ENCODE data around the gene WDFY2. TPM values are rescaled to one million over a fixed set of nuclear protein-coding genes. Genes with fewer than 3 reads are reported as not detected.

The WDFY2 gene
- total and polyA plus RNA-seq, 2 of the 13 experiments (the other 11 are each of a cell fraction or from before 2014, with no cell fraction given) = 22.6 to 27.0 TPM

DNA sequence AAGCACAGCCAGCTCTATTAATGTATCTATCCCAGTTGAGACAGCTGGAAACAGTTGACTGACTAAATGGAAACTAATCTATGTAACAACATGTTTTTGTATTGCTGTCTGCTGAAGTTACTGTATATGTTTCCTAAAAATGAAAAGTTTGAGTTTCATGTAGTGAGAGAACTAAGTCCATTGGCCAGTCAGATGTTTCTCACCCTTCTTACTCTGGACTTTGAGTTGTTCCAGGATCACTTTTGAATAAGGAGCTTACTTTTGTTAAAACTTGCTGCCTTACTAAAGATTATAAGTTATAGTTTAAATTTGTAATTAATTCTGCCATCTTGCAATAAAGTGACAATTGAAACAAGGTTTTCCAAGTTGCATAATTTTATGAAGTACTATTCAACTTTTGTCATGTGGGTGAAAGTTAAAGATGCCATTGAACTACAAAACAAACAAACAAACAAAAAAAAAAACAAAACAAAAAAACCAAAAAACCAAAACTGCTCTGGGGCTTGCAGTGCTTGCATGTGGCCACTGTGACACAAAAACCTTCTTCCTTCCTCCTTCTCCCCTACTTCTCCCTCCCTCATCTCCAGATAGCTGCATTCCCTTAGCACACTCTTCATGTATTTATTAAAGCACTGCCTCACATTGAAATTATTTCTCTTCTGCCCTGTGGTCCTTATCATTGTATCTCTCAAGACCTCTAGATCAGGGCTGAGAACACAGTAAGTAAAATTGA is 15.3 kb downstream of the WDFY2 start:
- no peak overlapping the region for H3K9ac ChIP-seq (ENCODE audit: insufficient read depth, low read depth, low read length)
- no peaks in the 10 kb centered on the region for H3K27me3 ChIP-seq (ENCODE audit: control insufficient read depth in 1 of 2, insufficient read depth in 2 of 2, low read length in 2 of 2)
- DNase-seq (ENCODE audit: low spot score) (no peak), ATAC-seq (no peak), FAIRE-seq (no peak)
- H2AFZ ChIP-seq (ENCODE audit: low read length) = no peak overlapping the region
- H3K4me3 ChIP-seq (replicated peaks in 1 of 3; ENCODE audit: insufficient read depth in 1 of 3, low read depth in 2 of 3, low read length in 3 of 3) = no peak overlapping the region
- intact Hi-C loops (cut with micrococcal nuclease; ENCODE audit: unreplicated experiment) = no loop called here
- H3K27ac ChIP-seq (ENCODE audit: extremely low read length, insufficient read depth, low read length) = peak overlapping the region; percentile 18
- no peaks in the 10 kb centered on the region for H3K9me3 ChIP-seq (ENCODE audit: low read length)
- in situ Hi-C loops (cut with HindIII; ENCODE audit: extremely low pct_ligation_motif_present, low pct_unique_long_range_greater_than_20kb) = no loop called here
- H4K20me1 ChIP-seq (ENCODE audit: insufficient read depth, low read length) = peaks cover 11% of the 10 kb centered on the region
- H3K4me2 ChIP-seq (ENCODE audit: low read depth, low read length) = peak overlapping the region; percentile 14; the same call in 1 of the 2 replicates
- peaks cover 78% of the 10 kb centered on the region for H3K4me1 ChIP-seq (ENCODE audit: insufficient read depth, low read length)
- peaks cover 7 to 22% of the 10 kb centered on the region in 2 experiments for H3K36me3 ChIP-seq (replicated peaks in 1 of 2; ENCODE audit: control insufficient read depth in 1 of 2, insufficient read depth in 2 of 2, low read length in 2 of 2)
- ChIA-PET CTCF (ENCODE audit: low intra/inter-chr PET ratio, low total read pairs) (no interaction called here), POLR2A (no interaction called here)
- peaks cover 94% of the 10 kb centered on the region for H3K79me2 ChIP-seq (ENCODE audit: insufficient read depth, low read length)
- no TSS peak for BruUV-seq (replicated peaks)
- TF ChIP-seq, protein P1, sequence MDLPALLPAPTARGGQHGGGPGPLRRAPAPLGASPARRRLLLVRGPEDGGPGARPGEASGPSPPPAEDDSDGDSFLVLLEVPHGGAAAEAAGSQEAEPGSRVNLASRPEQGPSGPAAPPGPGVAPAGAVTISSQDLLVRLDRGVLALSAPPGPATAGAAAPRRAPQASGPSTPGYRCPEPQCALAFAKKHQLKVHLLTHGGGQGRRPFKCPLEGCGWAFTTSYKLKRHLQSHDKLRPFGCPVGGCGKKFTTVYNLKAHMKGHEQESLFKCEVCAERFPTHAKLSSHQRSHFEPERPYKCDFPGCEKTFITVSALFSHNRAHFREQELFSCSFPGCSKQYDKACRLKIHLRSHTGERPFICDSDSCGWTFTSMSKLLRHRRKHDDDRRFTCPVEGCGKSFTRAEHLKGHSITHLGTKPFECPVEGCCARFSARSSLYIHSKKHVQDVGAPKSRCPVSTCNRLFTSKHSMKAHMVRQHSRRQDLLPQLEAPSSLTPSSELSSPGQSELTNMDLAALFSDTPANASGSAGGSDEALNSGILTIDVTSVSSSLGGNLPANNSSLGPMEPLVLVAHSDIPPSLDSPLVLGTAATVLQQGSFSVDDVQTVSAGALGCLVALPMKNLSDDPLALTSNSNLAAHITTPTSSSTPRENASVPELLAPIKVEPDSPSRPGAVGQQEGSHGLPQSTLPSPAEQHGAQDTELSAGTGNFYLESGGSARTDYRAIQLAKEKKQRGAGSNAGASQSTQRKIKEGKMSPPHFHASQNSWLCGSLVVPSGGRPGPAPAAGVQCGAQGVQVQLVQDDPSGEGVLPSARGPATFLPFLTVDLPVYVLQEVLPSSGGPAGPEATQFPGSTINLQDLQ (CRISPR knock-in tag; IDR thresholded peaks at IDR 0.05) = no peak
- no peak for TF ChIP-seq HOXA9 (CRISPR knock-in tag; IDR thresholded peaks at IDR 0.05; ENCODE audit: borderline replicate concordance)
- TF ChIP-seq, protein P2, sequence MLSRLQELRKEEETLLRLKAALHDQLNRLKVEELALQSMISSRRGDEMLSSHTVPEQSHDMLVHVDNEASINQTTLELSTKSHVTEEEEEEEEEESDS (CRISPR knock-in tag; IDR thresholded peaks at IDR 0.05; ENCODE audit: borderline replicate concordance) = no peak
- TF ChIP-seq CBX2 (IDR thresholded peaks at IDR 0.05; ENCODE audit: low read depth, low read length) = no peak
- TF ChIP-seq CBX2 (CRISPR knock-in tag; IDR thresholded peaks at IDR 0.05; ENCODE audit: low read depth) = no peak
- no peak for TF ChIP-seq RAD51 (IDR thresholded peaks at IDR 0.05; ENCODE audit: borderline replicate concordance)
- TF ChIP-seq, protein P3, sequence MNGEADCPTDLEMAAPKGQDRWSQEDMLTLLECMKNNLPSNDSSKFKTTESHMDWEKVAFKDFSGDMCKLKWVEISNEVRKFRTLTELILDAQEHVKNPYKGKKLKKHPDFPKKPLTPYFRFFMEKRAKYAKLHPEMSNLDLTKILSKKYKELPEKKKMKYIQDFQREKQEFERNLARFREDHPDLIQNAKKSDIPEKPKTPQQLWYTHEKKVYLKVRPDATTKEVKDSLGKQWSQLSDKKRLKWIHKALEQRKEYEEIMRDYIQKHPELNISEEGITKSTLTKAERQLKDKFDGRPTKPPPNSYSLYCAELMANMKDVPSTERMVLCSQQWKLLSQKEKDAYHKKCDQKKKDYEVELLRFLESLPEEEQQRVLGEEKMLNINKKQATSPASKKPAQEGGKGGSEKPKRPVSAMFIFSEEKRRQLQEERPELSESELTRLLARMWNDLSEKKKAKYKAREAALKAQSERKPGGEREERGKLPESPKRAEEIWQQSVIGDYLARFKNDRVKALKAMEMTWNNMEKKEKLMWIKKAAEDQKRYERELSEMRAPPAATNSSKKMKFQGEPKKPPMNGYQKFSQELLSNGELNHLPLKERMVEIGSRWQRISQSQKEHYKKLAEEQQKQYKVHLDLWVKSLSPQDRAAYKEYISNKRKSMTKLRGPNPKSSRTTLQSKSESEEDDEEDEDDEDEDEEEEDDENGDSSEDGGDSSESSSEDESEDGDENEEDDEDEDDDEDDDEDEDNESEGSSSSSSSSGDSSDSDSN (CRISPR knock-in tag; IDR thresholded peaks at IDR 0.05) = no peak
- no peak for TF ChIP-seq HMGA1 (CRISPR knock-in tag; conservative IDR thresholded peaks at IDR 0.05)
- no peak for TF ChIP-seq ZSCAN9 (CRISPR knock-in tag; IDR thresholded peaks at IDR 0.05; ENCODE audit: borderline replicate concordance)
- TF ChIP-seq DPF2 (CRISPR knock-in tag; IDR thresholded peaks at IDR 0.05; ENCODE audit: borderline replicate concordance, low read depth) = no peak
- TF ChIP-seq, protein P4, sequence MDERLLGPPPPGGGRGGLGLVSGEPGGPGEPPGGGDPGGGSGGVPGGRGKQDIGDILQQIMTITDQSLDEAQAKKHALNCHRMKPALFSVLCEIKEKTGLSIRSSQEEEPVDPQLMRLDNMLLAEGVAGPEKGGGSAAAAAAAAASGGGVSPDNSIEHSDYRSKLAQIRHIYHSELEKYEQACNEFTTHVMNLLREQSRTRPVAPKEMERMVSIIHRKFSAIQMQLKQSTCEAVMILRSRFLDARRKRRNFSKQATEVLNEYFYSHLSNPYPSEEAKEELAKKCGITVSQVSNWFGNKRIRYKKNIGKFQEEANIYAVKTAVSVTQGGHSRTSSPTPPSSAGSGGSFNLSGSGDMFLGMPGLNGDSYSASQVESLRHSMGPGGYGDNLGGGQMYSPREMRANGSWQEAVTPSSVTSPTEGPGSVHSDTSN (CRISPR knock-in tag; IDR thresholded peaks at IDR 0.05) = no peak
- TF ChIP-seq, protein P5, sequence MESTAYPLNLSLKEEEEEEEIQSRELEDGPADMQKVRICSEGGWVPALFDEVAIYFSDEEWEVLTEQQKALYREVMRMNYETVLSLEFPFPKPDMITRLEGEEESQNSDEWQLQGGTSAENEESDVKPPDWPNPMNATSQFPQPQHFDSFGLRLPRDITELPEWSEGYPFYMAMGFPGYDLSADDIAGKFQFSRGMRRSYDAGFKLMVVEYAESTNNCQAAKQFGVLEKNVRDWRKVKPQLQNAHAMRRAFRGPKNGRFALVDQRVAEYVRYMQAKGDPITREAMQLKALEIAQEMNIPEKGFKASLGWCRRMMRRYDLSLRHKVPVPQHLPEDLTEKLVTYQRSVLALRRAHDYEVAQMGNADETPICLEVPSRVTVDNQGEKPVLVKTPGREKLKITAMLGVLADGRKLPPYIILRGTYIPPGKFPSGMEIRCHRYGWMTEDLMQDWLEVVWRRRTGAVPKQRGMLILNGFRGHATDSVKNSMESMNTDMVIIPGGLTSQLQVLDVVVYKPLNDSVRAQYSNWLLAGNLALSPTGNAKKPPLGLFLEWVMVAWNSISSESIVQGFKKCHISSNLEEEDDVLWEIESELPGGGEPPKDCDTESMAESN (CRISPR knock-in tag; conservative IDR thresholded peaks at IDR 0.05) = no peak
- no peak for TF ChIP-seq MTF1 (CRISPR knock-in tag; IDR thresholded peaks at IDR 0.05)
- no peak for TF ChIP-seq ZNF782 (CRISPR knock-in tag; IDR thresholded peaks at IDR 0.05; ENCODE audit: borderline replicate concordance)
- no peak for TF ChIP-seq ZSCAN20 (CRISPR knock-in tag; IDR thresholded peaks at IDR 0.05; ENCODE audit: borderline replicate concordance)
- no peak for TF ChIP-seq ELF4 (CRISPR knock-in tag; IDR thresholded peaks at IDR 0.05; ENCODE audit: borderline replicate concordance)

All from HepG2 (cell line).